ENCODE measurements around the gene NPRL2. TPM values are rescaled to one million over a fixed set of nuclear protein-coding genes. Genes with fewer than 3 reads are reported as not detected.
A peak's percentile ranks its signal among the peaks of the same experiment; 100 is the strongest.

NPRL2 gene
- total and polyA plus RNA-seq, 2 donors (not counting 1 experiment from before 2014, with no cell fraction given): 21.4 to 27.2 TPM

- Histone ChIP-seq H3K36me3 (ENCODE audit: control insufficient read depth, insufficient read depth, low read length) (no peaks in the 10 kb centered on the region), H3K79me2 (ENCODE audit: control insufficient read depth, insufficient read depth, low read length) (peaks cover 12% of the 10 kb centered on the region), H3K27me3 (ENCODE audit: control insufficient read depth, insufficient read depth, low read length) (no peaks in the 10 kb centered on the region), H3K9ac (ENCODE audit: insufficient read depth, low read length) (no peak overlapping the region), H2AFZ (ENCODE audit: low read length) (no peak overlapping the region), H4K20me1 (ENCODE audit: control insufficient read depth, extremely low read depth, insufficient read depth, low read length) (no peaks in the 10 kb centered on the region), H3K4me3 (replicated peaks in 1 of 4; ENCODE audit: control extremely low read depth in 1 of 4, insufficient read depth in 1 of 4, low read depth in 3 of 4, low read length in 4 of 4) (no peak overlapping the region), H3K4me1 (ENCODE audit: control insufficient read depth, extremely low read depth, insufficient read depth, low read length) (peaks cover 11% of the 10 kb centered on the region), H3K4me2 (ENCODE audit: extremely low read depth, insufficient read depth, low read length) (no peak overlapping the region), H3K9me3 (ENCODE audit: control insufficient read depth, insufficient read depth, low read depth, low read length) (no peaks in the 10 kb centered on the region), H3K27ac (ENCODE audit: insufficient read depth, low read length) (no peak overlapping the region)
- TF ChIP-seq, protein P1, sequence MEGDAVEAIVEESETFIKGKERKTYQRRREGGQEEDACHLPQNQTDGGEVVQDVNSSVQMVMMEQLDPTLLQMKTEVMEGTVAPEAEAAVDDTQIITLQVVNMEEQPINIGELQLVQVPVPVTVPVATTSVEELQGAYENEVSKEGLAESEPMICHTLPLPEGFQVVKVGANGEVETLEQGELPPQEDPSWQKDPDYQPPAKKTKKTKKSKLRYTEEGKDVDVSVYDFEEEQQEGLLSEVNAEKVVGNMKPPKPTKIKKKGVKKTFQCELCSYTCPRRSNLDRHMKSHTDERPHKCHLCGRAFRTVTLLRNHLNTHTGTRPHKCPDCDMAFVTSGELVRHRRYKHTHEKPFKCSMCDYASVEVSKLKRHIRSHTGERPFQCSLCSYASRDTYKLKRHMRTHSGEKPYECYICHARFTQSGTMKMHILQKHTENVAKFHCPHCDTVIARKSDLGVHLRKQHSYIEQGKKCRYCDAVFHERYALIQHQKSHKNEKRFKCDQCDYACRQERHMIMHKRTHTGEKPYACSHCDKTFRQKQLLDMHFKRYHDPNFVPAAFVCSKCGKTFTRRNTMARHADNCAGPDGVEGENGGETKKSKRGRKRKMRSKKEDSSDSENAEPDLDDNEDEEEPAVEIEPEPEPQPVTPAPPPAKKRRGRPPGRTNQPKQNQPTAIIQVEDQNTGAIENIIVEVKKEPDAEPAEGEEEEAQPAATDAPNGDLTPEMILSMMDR (conservative IDR thresholded peaks at IDR 0.05 in 1 of 2, IDR thresholded peaks at IDR 0.05 in 1 of 2; ENCODE audit: low read depth in 1 of 2, low read length in 2 of 2): peak; percentile 54 to 64
- TF ChIP-seq EZH2 (IDR thresholded peaks at IDR 0.05; ENCODE audit: low read length, missing control alignments): no peak
- DNase-seq (ENCODE audit: low read depth in 2 of 2): peak; percentile 57 to 65
Observed at GRCh38 chr3:50347187-50347813, 3.3 kb downstream of the NPRL2 start.

GRCh38 chr3:50345586-50346234 is 4.9 kb downstream of the NPRL2 start, which contains the start of gene ZMYND10:
TSS of gene ZMYND10 (minus strand) at chr3:50345732. CDS start at chr3:50345579, 153 bp downstream.
- Histone ChIP-seq H3K4me2 (ENCODE audit: extremely low read depth, insufficient read depth, low read length) (peak within 1 kb of the TSS; percentile 84), H2AFZ (ENCODE audit: low read length) (peak within 1 kb of the TSS; percentile 77), H4K20me1 (ENCODE audit: control insufficient read depth, extremely low read depth, insufficient read depth, low read length) (no peaks in the 10 kb centered on the region), H3K9me3 (ENCODE audit: control insufficient read depth, insufficient read depth, low read depth, low read length) (no peaks in the 10 kb centered on the region), H3K36me3 (ENCODE audit: control insufficient read depth, insufficient read depth, low read length) (no peaks in the 10 kb centered on the region), H3K27ac (ENCODE audit: insufficient read depth, low read length) (no peak within 1 kb of the TSS), H3K4me3 (replicated peaks in 1 of 4; ENCODE audit: control extremely low read depth in 1 of 4, insufficient read depth in 1 of 4, low read depth in 3 of 4, low read length in 4 of 4) (peak within 1 kb of the TSS; percentile 39 to 61 (median 50)), H3K4me1 (ENCODE audit: control insufficient read depth, extremely low read depth, insufficient read depth, low read length) (peaks cover 7% of the 10 kb centered on the region), H3K27me3 (ENCODE audit: control insufficient read depth, insufficient read depth, low read length) (no peaks in the 10 kb centered on the region), H3K79me2 (ENCODE audit: control insufficient read depth, insufficient read depth, low read length) (peaks cover 6% of the 10 kb centered on the region), H3K9ac (ENCODE audit: insufficient read depth, low read length) (peak within 1 kb of the TSS; percentile 41)
- DNase-seq (ENCODE audit: low read depth in 2 of 2): peak in 1 of 2 donors; percentile 47
- TF ChIP-seq, protein P1 (conservative IDR thresholded peaks at IDR 0.05 in 1 of 2, IDR thresholded peaks at IDR 0.05 in 1 of 2; ENCODE audit: low read depth in 1 of 2, low read length in 2 of 2): no peak
- no peak for TF ChIP-seq EZH2 (IDR thresholded peaks at IDR 0.05; ENCODE audit: low read length, missing control alignments)

DNA sequence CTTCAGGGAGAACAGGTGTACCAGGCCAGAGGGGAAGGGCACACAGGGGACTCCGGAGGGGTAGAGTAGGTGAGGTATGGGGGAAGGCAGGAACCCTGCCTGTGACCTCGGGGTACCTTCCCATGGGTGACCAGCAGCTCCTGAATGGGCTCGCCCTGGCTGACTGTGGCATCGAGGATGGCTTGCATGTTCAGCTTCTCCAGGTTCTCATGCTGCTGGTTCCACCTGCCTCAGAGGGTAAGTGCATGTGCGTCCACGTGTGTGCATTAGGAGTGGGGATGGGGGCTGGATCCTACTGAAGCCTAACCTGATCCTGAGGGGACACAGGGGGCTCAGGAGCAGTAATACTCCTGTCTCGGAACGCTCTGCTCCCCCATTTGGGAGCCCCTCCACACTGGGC is 5.6 kb downstream of the NPRL2 start:
- H3K4me1 ChIP-seq (ENCODE audit: control insufficient read depth, extremely low read depth, insufficient read depth, low read length): peaks cover 3% of the 10 kb centered on the region
- no peak overlapping the region for H3K27ac ChIP-seq (ENCODE audit: insufficient read depth, low read length)
- H2AFZ ChIP-seq (ENCODE audit: low read length): no peak overlapping the region
- no peak for DNase-seq (ENCODE audit: low read depth in 2 of 2)
- no peaks in the 10 kb centered on the region for H4K20me1 ChIP-seq (ENCODE audit: control insufficient read depth, extremely low read depth, insufficient read depth, low read length)
- TF ChIP-seq EZH2 (IDR thresholded peaks at IDR 0.05; ENCODE audit: low read length, missing control alignments): no peak
- TF ChIP-seq, protein P1 (conservative IDR thresholded peaks at IDR 0.05 in 1 of 2, IDR thresholded peaks at IDR 0.05 in 1 of 2; ENCODE audit: low read depth in 1 of 2, low read length in 2 of 2): no peak
- no peaks in the 10 kb centered on the region for H3K27me3 ChIP-seq (ENCODE audit: control insufficient read depth, insufficient read depth, low read length)
- H3K9me3 ChIP-seq (ENCODE audit: control insufficient read depth, insufficient read depth, low read depth, low read length): no peaks in the 10 kb centered on the region
- H3K9ac ChIP-seq (ENCODE audit: insufficient read depth, low read length): no peak overlapping the region
- peaks cover 3% of the 10 kb centered on the region for H3K79me2 ChIP-seq (ENCODE audit: control insufficient read depth, insufficient read depth, low read length)
- H3K4me3 ChIP-seq (replicated peaks in 1 of 4; ENCODE audit: control extremely low read depth in 1 of 4, insufficient read depth in 1 of 4, low read depth in 3 of 4, low read length in 4 of 4): peak overlapping the region; percentile 36 to 61 (median 50)
- H3K36me3 ChIP-seq (ENCODE audit: control insufficient read depth, insufficient read depth, low read length): no peaks in the 10 kb centered on the region
- H3K4me2 ChIP-seq (ENCODE audit: extremely low read depth, insufficient read depth, low read length): peak overlapping the region; percentile 76
